ENCODE results near the gene DOCK4.

GRCh38 chr7:112108981-112109380 lies 97.2 kb downstream of the DOCK4 start:
- TF ChIP-seq, protein P1, sequence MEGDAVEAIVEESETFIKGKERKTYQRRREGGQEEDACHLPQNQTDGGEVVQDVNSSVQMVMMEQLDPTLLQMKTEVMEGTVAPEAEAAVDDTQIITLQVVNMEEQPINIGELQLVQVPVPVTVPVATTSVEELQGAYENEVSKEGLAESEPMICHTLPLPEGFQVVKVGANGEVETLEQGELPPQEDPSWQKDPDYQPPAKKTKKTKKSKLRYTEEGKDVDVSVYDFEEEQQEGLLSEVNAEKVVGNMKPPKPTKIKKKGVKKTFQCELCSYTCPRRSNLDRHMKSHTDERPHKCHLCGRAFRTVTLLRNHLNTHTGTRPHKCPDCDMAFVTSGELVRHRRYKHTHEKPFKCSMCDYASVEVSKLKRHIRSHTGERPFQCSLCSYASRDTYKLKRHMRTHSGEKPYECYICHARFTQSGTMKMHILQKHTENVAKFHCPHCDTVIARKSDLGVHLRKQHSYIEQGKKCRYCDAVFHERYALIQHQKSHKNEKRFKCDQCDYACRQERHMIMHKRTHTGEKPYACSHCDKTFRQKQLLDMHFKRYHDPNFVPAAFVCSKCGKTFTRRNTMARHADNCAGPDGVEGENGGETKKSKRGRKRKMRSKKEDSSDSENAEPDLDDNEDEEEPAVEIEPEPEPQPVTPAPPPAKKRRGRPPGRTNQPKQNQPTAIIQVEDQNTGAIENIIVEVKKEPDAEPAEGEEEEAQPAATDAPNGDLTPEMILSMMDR (conservative IDR thresholded peaks at IDR 0.05) = no peak
- TF ChIP-seq ZFX (IDR thresholded peaks at IDR 0.05) = no peak

Data from C4-2B (cell line).